Body of pancreas (tissue), 4 donors: ENCODE results near the gene CERT1. TPM values are rescaled to one million over a fixed set of nuclear protein-coding genes. Genes with fewer than 3 reads are reported as not detected.

Experiments used
- ATAC-seq: fragments of 150-250 bp; one replicate; pipeline ENCODE4 v1.9.1; 2016
- DNase-seq, 4 donors: peaks; one replicate each; pipeline ENCODE4 v3.0.0-alpha.2; 2019
- H3K27ac ChIP-seq, 4 donors: fragments of 200-600 bp; sonication (generic); 1 replicate in 3 of 4; 2 replicates in 1 of 4; pipeline versions ENCODE4 v1.5.1 to v1.6.1; 2016 to 2019; ENCODE audit warnings: mild to moderate bottlenecking in 1 of 4, mixed read lengths in 1 of 4, moderate library complexity in 1 of 4
- H3K27me3 ChIP-seq, 2 donors: fragments of 200-600 bp; sonication (generic); one replicate each; pipeline ENCODE4 v1.6.0; 2016; ENCODE audit warnings: mild to moderate bottlenecking in 1 of 2
- H3K36me3 ChIP-seq, 2 donors: fragments of 200-600 bp; sonication (generic); replicated peaks in 1 of 2; 2 replicates each; pipeline ENCODE4 v1.5.1; 2016; ENCODE audit warnings: low read depth in 2 of 2; ENCODE audit not compliant: insufficient read depth in 1 of 2
- H3K4me1 ChIP-seq: fragments of 200-600 bp; sonication (generic); one replicate; pipeline ENCODE4 v1.6.0; 2016
- H3K4me3 ChIP-seq, 2 donors: fragments of 200-600 bp; sonication (generic); 1 replicate in 1 of 2; 2 replicates in 1 of 2; pipeline ENCODE4 v1.5.1; 2016 to 2019
- H3K9me3 ChIP-seq, 3 donors: fragments of 200-600 bp; sonication (generic); 1 replicate in 2 of 3; 2 replicates in 1 of 3; pipeline ENCODE4 v1.5.1; 2016
- CTCF ChIP-seq, 7 experiments: fragments of 450-650 bp in 4 of 7; fragments of 200-600 bp in 3 of 7; sonication (generic) in 3 of 7; IDR thresholded peaks; one replicate each; pipeline ENCODE4 v1.5.1; 2016 to 2019; ENCODE audit warnings: antibody characterized with exemption in 7 of 7
- POLR2A ChIP-seq, 3 donors: fragments of 450-650 bp; IDR thresholded peaks; one replicate each; pipeline ENCODE4 v1.6.1; 2016; ENCODE audit warnings: antibody characterized with exemption in 3 of 3, mild to moderate bottlenecking in 2 of 3
- WGBS, 2 donors: methylation state at CpG; one replicate each; pipeline ENCODE4 v1.1.5; 2017; 5-methylcytosine and 5-hydroxymethylcytosine counted together
- intact Hi-C: fragments of 100-400 bp; cut with DNase I; formaldehyde crosslinking; loops from one replicate; pipeline ENCODE4 v1.15.1; 2023
- total RNA-seq, 2 donors: library from RNA; depleted of rRNA; stranded (reverse); fragments of >200 nt; gene quantifications; one replicate each; pipeline ENCODE4 v1.1.0, GENCODE V29; 2016

CERT1 gene
- total RNA-seq, 2 donors from 2014 or later: 17.8 to 19.5 TPM

- Histone ChIP-seq H3K36me3 (no peaks in the 10 kb centered on the region), H3K27me3 (no peaks in the 10 kb centered on the region), H3K4me3 (no peak overlapping the region), H3K4me1 (peaks cover 19% of the 10 kb centered on the region), H3K9me3 (no peaks in the 10 kb centered on the region), H3K27ac (no peak overlapping the region)
- 33 to 41% methylated on average over 8 of the region's 8 CpGs for WGBS, 2 donors
- DNase-seq: peak in 2 of 4 donors; percentile 15 to 31
- TF ChIP-seq CTCF (IDR thresholded peaks at IDR 0.05): no peak
- TF ChIP-seq POLR2A (IDR thresholded peaks at IDR 0.05): no peak
- intact Hi-C loops: no loop called here
- peak; percentile 85 for ATAC-seq
These were observed 53.7 kb downstream of the CERT1 start for GRCh38 chr5:75457691-75458090.

GRCh38 chr5:75457161-75457560 is 54.3 kb downstream of the CERT1 start:
- H3K27ac ChIP-seq: no peak overlapping the region

GRCh38 chr5:75450069-75450468 is 61.4 kb downstream of the CERT1 start:
- TF ChIP-seq POLR2A (IDR thresholded peaks at IDR 0.05) (no peak), CTCF (IDR thresholded peaks at IDR 0.05) (no peak)
- Histone ChIP-seq H3K27ac (no peak overlapping the region), H3K4me1 (peaks cover 10% of the 10 kb centered on the region), H3K27me3 (no peaks in the 10 kb centered on the region), H3K36me3 (no peaks in the 10 kb centered on the region), H3K9me3 (peaks cover 0 to 11% (median 0%) of the 10 kb centered on the region in 3 donors), H3K4me3 (no peak overlapping the region)
- 77 to 94% methylated on average over 1 of the region's 1 CpG for WGBS, 2 donors
- intact Hi-C loops: no loop called here
- ATAC-seq (no peak), DNase-seq (no peak)

More at GRCh38 chr5:75457161-75457560, 54.3 kb downstream of the CERT1 start:
- Histone ChIP-seq H3K9me3 (no peaks in the 10 kb centered on the region), H3K4me3 (no peak overlapping the region), H3K4me1 (peaks cover 19% of the 10 kb centered on the region), H3K27me3 (no peaks in the 10 kb centered on the region), H3K36me3 (no peaks in the 10 kb centered on the region)
- intact Hi-C loops: no loop called here
- TF ChIP-seq POLR2A (IDR thresholded peaks at IDR 0.05) (no peak), CTCF (IDR thresholded peaks at IDR 0.05) (no peak)
- ATAC-seq: no peak
- 91 to 100% methylated on average over 1 of the region's 1 CpG for WGBS, 2 donors
- DNase-seq: no peak

- no peak overlapping the region for H3K27ac ChIP-seq
- no peak for ATAC-seq
- H3K27me3 ChIP-seq: no peaks in the 10 kb centered on the region
- 97 to 100% methylated on average over 2 of the region's 2 CpGs for WGBS, 2 donors
- intact Hi-C loops: no loop called here
- TF ChIP-seq POLR2A (IDR thresholded peaks at IDR 0.05) (no peak), CTCF (IDR thresholded peaks at IDR 0.05) (no peak)
- H3K36me3 ChIP-seq: no peaks in the 10 kb centered on the region
- H3K4me1 ChIP-seq: peaks cover 10% of the 10 kb centered on the region
- H3K4me3 ChIP-seq: no peak overlapping the region
- peaks cover 0 to 11% (median 0%) of the 10 kb centered on the region in 3 donors for H3K9me3 ChIP-seq
- DNase-seq: no peak
These were observed 65.4 kb downstream of the CERT1 start for GRCh38 chr5:75446068-75446467.

GRCh38 chr5:75441560-75441959 is 69.9 kb downstream of the CERT1 start:
- WGBS, 2 donors: 95 to 98% methylated on average over 2 of the region's 2 CpGs
- H3K36me3 ChIP-seq: no peaks in the 10 kb centered on the region
- peaks cover 0 to 6% (median 0%) of the 10 kb centered on the region in 3 donors for H3K9me3 ChIP-seq
- ATAC-seq: no peak
- H3K4me3 ChIP-seq: no peak overlapping the region
- H3K4me1 ChIP-seq: no peaks in the 10 kb centered on the region
- H3K27me3 ChIP-seq: no peaks in the 10 kb centered on the region
- TF ChIP-seq CTCF (IDR thresholded peaks at IDR 0.05) (no peak), POLR2A (IDR thresholded peaks at IDR 0.05) (no peak)
- no peak overlapping the region for H3K27ac ChIP-seq
- no peak for DNase-seq
- intact Hi-C loops: no loop called here
